GM18519 (cell line): Measurements from ENCODE around the gene CDH3.

Experiments used
- ATAC-seq: cut with Tn5 transposase; IDR thresholded peaks from one replicate; pipeline ENCODE4 v1.9.1; 2021; ENCODE audit warnings: mild to moderate bottlenecking, moderate library complexity; ENCODE audit not compliant: unreplicated experiment, low FRiP score

Gene CDH3

DNA sequence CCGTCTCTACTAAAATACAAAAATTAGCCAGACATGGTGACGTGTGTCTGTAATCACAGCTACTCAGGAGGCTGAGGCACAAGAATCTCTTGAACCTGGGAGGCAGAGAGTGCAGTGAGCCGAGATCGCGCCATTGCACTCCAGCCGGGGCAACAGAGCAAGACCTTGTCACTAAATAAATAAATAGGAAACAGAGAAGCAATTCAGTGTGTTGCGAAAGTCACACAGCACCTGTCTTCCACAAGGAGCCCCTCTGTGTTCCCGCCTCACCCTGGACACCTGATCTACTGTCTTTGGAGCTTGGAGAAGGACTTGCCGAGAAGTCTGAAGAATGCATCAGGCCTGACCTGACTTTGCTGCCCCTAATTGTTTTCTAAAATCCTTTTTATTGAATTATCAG, 88.5 kb downstream of the CDH3 start:
- ATAC-seq, result no peak

DNA sequence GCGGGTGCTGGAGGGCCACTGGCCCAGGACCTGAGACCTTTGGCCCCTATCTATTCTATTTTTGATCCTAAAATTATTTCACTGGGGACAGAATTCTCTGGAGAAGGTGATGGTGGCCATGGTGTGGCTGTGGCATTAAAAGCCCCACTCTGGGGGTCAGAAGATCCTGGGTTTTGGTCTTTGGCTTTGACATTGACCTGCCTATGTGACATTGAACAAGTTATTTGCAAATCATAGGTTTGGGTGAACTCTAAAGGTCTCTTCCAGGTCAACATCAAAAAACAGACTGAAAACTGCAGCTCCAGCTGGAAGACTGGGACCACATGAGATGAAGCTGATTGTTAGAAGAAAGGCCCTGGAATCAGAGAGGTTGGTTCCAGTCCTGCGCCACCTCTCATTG, 89.7 kb downstream of the CDH3 start:
- no peak for ATAC-seq

DNA sequence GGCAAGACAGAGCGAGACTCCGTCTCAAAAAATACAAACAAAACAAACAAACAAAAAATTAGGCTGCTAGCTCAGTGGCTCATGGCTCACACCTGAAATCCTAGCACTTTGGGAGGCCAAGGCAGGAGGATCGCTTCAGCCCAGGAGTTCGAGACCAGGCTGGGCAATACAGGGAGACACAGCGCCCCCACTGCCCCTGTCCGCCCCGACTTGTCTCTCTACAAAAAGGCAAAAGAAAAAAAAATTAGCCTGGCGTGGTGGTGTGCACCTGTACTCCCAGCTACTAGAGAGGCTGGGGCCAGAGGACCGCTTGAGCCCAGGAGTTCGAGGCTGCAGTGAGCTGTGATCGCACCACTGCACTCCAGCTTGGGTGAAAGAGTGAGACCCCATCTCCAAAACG, 91.5 kb downstream of the CDH3 start:
- no peak for ATAC-seq

DNA sequence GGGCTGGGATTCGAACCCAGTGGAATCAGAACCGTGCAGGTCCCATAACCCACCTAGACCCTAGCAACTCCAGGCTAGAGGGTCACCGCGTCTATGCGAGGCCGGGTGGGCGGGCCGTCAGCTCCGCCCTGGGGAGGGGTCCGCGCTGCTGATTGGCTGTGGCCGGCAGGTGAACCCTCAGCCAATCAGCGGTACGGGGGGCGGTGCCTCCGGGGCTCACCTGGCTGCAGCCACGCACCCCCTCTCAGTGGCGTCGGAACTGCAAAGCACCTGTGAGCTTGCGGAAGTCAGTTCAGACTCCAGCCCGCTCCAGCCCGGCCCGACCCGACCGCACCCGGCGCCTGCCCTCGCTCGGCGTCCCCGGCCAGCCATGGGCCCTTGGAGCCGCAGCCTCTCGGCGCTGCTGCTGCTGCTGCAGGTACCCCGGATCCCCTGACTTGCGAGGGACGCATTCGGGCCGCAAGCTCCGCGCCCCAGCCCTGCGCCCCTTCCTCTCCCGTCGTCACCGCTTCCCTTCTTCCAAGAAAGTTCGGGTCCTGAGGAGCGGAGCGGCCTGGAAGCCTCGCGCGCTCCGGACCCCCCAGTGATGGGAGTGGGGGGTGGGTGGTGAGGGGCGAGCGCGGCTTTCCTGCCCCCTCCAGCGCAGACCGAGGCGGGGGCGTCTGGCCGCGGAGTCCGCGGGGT, 92.1 kb downstream of the CDH3 start, which contains the start of gene CDH1:
CDH1 (plus strand) TSS at position 247 of the 684 bp plus-strand sequence; CDS start at position 371, 124 bp downstream.
- ATAC-seq, result no peak

DNA sequence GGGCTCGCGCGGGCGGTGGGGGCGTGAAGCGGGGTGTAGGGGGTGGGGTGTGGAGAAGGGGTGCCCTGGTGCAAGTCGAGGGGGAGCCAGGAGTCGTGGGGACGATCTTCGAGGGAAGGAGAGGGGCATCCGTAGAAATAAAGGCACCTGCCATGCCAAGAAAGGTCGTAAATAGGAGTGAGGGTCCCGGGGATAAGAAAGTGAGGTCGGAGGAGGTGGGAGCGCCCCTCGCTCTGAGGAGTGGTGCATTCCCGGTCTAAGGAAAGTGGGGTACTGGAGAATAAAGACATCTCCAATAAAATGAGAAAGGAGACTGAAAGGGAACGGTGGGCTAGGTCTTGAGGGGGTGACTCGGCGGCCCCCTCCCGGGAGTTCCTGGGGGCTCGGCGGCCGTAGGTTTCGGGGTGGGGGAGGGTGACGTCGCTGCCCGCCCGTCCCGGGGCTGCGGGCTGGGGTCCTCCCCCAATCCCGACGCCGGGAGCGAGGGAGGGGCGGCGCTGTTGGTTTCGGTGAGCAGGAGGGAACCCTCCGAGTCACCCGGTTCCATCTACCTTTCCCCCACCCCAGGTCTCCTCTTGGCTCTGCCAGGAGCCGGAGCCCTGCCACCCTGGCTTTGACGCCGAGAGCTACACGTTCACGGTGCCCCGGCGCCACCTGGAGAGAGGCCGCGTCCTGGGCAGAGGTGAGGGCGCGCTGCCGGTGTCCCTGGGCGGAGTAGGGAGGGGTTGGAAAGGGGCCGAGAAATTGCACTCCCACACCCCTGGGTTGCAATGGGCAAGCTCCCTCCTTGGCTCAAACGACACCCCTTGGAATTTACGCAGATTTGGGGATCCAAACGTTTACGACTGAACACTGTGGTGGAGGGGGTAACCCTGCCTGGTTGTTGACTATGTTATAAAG, 92.9 kb downstream of the CDH3 start:
- no peak for ATAC-seq

DNA sequence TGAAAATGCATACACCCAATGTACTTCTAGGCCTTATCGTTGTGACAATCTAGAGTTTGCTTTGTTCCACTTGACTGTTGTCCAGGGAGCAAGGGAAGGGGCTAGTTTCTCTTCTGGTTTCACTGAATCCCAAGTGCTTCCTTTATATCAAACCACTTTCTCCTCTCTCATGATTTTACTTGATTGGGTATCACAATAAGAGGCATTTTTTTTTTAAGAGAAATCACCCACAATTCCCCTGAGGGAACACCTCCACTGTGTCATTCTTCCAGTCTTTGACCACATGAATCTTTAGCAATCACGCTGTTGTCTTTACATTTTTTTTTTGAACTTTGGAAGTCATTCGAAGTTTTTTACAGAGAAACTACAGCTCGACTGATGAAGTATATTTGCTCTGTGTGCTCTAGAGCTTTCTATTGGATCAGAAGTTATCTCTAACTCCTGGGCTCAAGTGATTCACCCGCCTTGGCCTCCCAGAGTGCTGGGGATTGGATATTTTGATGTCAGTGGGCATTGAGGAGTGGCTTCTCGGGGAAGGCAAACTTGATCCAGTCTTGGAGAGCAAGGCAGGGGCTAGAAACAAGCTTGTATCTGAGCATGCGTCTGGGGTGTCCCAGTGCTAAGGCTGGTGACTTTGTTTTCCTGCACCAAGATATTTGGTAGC, 95.0 kb downstream of the CDH3 start:
- no peak for ATAC-seq

DNA sequence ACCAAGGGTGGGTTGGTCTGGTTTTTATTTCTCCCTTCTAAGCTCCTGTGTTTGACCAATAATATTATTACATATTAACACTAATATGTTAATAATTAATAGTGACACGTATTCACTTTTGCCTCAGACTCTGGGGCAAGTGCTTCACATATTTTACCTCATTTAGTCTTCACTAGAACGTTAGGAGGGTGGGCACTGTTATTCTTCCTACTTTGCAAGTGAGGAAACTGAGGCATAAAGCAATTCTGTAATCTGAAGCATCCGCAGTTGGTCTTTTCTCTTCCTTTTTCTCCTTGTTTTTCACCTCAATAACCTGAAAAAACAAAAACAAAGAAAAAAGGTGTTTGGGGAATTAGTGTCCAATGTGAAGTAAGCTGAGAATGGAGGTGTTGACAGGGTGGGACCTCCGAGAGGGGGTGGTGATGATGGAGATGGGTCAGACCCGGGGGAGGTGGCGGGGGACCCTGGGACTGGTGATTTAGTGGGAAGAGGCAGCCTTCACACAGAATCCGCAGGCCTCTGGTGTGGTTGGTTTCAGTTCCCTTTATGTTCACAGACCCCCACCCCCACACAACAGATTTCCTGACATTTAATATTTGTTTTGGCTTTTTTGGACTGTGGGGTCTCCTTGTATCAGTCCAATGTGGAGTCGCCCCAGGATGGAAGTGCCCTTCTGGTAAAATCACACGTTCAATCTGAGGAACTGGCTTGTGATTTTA, 95.7 kb downstream of the CDH3 start:
- ATAC-seq, result no peak

DNA sequence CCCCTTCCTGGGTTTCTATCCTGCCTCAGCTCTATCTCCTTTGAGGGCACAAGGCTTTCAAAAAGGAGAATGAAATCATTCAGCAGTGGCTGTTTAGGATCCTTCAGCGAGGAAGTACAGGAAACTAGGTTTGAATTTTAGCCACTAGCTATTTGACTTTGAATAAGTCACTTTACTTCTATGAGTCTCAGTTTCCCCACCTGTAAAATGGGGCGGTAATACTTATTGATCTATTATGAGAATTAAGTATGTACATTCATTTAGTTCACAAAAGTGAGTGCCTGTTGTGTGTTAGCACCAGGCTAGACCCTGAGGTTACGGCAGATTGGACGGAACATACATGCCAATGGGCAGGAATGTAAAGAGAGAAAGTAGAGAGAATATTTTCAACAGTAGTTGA, 98.6 kb downstream of the CDH3 start:
- no peak for ATAC-seq

DNA sequence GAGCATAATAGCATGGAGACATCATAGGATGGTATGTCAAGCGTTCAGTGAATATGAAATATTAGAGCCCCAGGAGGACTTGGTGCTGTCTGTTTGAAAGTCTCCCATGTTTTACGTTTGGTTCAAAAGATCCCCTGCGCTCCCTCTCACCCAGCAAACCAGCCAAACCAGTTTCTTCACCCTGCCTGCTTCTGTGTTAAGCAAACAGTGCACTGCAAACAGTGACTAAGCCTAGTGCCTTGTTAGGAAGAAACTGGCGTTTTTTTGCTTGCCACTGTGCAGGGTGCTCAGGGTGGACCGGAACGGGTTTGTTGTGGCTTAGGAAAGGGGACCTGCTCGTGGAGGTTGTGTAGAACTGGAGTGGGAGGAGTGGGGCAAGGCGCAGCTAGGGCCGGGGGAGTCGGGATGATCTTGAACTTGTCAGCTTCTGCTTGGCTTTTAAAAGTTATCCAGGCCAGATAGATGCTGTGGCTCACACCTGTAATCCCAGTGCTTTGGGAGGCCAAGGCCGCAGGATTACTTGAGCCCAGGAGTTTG, 99.7 kb downstream of the CDH3 start:
- ATAC-seq, result no peak

DNA sequence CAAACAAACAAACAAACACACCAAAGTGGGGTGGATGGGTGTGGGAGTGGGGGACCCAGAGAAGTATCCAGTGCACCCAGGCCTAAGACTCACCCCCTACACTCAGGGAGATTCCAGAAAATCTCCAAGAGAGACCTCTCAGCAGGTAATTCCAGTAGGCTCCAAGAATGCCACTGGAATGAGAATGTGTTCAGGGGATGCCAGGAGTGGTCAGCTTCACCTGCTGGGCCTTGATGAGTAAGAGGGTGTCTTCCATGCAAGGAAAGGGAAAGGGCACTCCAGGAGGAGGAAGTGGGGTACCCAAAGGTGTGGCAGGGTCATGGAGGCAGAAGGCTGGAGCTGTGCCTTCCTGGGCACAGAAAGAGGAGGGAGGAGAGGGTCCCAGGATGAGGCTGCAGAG, 101.8 kb downstream of the CDH3 start:
- no peak for ATAC-seq

DNA sequence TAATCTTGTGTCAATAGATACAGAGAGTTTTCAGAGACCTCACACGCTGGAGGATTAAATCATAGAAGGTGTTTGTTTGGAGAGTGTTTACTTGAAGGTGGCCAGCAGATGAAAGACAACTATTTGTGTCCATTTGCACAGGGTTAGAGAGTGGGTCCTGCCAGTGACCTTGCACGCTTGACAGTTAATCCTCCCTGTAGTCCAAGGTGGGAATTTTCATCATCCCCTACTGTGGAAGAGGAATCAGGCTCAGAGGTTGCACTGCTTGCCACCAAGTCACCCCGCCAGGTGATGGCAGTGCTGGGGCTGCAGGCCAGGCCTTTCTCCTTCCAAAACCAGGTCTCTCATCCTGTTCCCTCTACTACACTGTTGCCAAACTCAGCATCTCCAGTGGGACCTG, 104.3 kb downstream of the CDH3 start:
- ATAC-seq, result no peak
